Right ventricle myocardium inferior (tissue), 1 donor: ENCODE results near the gene PPM1N. TPM values are rescaled to one million over a fixed set of nuclear protein-coding genes. Genes with fewer than 3 reads are reported as not detected.

Experiments used
- ATAC-seq: fragments of 200-7000 bp; cut with Tn5 transposase; one replicate; pipeline ENCODE4 v1.9.1; 2020; ENCODE audit warnings: mild to moderate bottlenecking, moderate library complexity
- DNase-seq: peaks from one replicate; pipeline ENCODE4 v3.0.0; 2021; ENCODE audit errors: missing footprints
- intact Hi-C: fragments of 100-400 bp; cut with DNase I; formaldehyde crosslinking; loops from one replicate; pipeline ENCODE4 v1.11.0; 2022
- total RNA-seq: library from RNA; stranded (reverse); fragmentation: NEBNext Ultra II Directional; extraction: Animal tissue kit (Norgen Biotek cat#: 25700); gene quantifications from one replicate; pipeline ENCODE4 v1.2.1, GENCODE V29; 2021
- donor health status: DM: no; HTN: yes; CAD: no; lungs with severe emphysema.

Gene PPM1N
- total RNA-seq, 1 donor from 2014 or later = 0.65 TPM

DNA sequence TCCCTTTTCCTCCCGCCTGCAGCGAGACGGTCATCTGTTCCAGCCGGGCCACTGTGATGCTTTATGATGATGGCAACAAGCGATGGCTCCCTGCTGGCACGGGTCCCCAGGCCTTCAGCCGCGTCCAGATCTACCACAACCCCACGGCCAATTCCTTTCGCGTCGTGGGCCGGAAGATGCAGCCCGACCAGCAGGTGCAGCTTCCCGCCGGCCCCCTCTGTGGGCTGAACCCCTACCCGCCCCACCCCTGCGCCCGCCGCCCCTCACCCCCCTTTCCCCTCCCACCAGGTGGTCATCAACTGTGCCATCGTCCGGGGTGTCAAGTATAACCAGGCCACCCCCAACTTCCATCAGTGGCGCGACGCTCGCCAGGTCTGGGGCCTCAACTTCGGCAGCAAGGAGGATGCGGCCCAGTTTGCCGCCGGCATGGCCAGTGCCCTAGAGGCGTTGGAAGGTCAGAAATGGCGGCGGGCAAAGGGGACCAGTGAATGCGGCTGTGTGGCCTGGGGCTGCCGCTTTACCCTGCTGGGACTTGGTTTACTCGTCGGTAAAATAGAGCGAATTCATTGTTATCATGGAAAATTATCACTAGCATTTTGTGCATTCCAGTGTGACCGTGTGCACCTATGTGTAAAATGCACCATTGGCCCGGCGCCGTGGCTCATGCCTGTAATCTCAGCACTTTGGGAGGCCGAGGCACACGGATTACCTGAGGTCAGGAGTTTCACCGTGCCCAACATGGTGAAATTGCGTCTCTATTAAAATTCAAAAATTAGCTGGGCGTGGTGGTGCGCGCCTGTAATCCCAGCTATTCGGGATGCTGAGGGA is 19.6 kb downstream of the PPM1N start:
- intact Hi-C loops = no loop called here
- DNase-seq = no peak
- no peak for ATAC-seq

DNA sequence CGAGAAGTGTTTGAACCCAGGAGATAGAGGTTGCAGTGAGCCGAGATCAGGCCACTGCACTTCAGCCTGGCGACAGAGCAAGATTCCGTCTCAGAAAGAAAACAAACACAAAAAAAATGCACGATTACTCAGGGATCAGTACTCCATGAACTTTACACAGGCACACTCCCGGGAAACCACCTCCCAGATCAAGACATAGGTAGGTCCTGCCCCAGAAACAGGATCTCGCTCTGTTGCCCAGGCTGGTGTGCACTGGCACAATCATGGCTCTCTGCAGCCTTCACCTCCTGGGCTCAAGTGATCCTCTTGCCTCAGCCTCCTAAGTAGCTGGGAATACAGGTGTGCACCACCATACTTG is 20.2 kb downstream of the PPM1N start:
- intact Hi-C loops = no loop called here
- DNase-seq (no peak), ATAC-seq (no peak)

GRCh38 chr19:45522010-45522941 is 24.0 kb downstream of the PPM1N start:
- ATAC-seq = no peak
- intact Hi-C loops = loop anchor here (5.0 to 10.0 kb wide), 3 partner anchors 35 to 160 kb away; partner anchors contain the start of gene OPA3
- no peak for DNase-seq

DNA sequence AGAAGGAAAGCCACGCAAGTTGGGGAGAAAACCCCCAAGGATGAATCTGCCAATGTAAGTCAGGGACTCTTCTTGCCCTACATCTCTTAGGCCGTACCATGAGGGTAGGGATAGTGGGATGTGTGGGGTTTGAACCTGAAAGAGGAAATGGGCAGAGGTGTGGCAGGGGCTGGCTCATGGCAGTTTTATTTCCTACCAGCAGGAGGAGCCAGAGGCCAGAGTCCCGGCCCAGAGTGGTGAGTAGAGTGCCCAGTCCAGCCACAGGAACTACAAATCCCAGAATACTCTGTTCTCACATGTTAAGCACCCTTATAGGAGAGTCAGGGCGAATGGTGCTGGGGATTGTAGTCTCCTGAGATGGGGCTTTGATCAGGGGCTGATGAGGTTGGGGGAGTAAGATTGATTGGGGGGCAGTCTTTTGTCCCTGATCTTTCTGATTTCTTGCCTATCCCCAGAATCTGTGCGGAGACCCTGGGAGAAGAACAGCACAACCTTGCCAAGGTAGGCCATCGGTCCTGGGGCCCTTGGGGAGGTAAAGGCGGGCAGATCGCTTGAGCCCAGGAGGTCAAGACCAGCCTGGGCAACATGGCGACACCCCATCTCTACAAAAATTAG is 25.5 kb downstream of the PPM1N start:
- DNase-seq (peak; percentile 90), ATAC-seq (peak; percentile 96)
- intact Hi-C loops = loop anchor here (1.0 to 10.0 kb wide), 4 partner anchors 34 to 159 kb away; partner anchors contain the start of gene OPA3

GRCh38 chr19:45524575-45525129 is 26.4 kb downstream of the PPM1N start:
- intact Hi-C loops = loop anchor here (5.0 to 10.0 kb wide), 3 partner anchors 33 to 158 kb away; partner anchors contain the start of gene OPA3
- DNase-seq (no peak), ATAC-seq (peak; percentile 43)

DNA sequence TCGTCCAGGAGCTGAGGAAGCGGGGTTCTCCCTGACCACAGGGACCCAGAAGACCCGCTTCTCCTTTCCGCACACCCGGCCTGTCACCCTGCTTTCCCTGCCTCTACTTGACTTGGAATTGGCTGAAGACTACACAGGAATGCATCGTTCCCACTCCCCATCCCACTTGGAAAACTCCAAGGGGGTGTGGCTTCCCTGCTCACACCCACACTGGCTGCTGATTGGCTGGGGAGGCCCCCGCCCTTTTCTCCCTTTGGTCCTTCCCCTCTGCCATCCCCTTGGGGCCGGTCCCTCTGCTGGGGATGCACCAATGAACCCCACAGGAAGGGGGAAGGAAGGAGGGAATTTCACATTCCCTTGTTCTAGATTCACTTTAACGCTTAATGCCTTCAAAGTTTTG is 27.9 kb downstream of the PPM1N start:
- intact Hi-C loops = loop anchor here (10.0 kb wide), 1 partner anchor 59 kb away; the partner anchor contains the start of gene OPA3
- DNase-seq (peak; percentile 81), ATAC-seq (peak; percentile 32)

GRCh38 chr19:45526971-45527370 is 28.7 kb downstream of the PPM1N start:
- intact Hi-C loops = loop anchor here (10.0 kb wide), 1 partner anchor 58 kb away; the partner anchor contains the start of gene OPA3
- ATAC-seq (no peak), DNase-seq (no peak)

- no peak for ATAC-seq
- no peak for DNase-seq
- intact Hi-C loops = loop anchor here (10.0 kb wide), 1 partner anchor 57 kb away; the partner anchor contains the start of gene OPA3
Observed at GRCh38 chr19:45527731-45528130, 29.5 kb downstream of the PPM1N start.

- ATAC-seq = no peak
- DNase-seq = no peak
- intact Hi-C loops = loop anchor here (10.0 kb wide), 1 partner anchor 57 kb away; the partner anchor contains the start of gene OPA3
Observed at GRCh38 chr19:45528149-45528743, 30.0 kb downstream of the PPM1N start.

GRCh38 chr19:45528744-45529419 is 30.6 kb downstream of the PPM1N start:
- ATAC-seq = no peak
- intact Hi-C loops = loop anchor here (10.0 kb wide), 1 partner anchor 56 kb away; the partner anchor contains the start of gene OPA3
- no peak for DNase-seq

DNA sequence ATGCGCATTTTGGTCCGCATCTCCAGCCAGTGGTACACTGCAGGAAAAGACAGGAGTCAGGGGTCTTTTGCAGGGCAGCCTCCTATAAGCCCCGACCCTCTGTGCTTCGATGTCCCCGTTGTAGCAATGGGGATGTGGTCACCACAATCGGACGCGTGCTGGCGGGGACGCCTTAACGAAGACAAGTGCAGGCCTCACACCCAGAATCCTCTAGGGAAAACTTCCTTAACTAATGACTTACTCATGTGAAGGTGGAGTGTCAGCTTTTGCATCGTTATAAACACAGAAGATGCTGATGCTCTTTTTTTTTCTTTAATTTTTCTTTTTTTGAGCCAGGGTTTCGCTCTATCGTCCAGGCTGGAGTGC is 31.2 kb downstream of the PPM1N start:
- DNase-seq (no peak), ATAC-seq (no peak)
- intact Hi-C loops = loop anchor here (10.0 kb wide), 1 partner anchor 55 kb away; the partner anchor contains the start of gene OPA3

GRCh38 chr19:45531349-45531748 is 33.1 kb downstream of the PPM1N start:
- intact Hi-C loops = no loop called here
- no peak for ATAC-seq
- DNase-seq = no peak

DNA sequence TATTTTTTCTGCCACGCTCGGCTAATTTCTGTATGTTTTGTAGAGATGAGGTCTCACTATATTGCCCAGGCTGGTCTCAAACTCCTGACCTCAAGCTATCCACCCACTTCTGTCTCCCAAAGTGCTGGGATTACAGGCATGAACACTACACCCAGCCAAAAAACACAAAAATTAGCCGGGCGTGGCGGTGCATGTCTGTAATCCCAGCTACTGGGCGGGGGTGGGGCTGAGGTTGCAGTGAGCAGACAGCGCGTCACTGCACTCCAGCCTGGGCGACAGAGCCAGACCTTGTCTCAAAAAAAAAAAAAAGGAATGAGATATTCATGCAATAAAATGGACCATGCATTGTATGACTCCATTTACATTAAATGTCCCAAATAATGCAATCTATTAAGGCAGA is 41.2 kb downstream of the PPM1N start:
- intact Hi-C loops = no loop called here
- ATAC-seq (no peak), DNase-seq (no peak)

DNA sequence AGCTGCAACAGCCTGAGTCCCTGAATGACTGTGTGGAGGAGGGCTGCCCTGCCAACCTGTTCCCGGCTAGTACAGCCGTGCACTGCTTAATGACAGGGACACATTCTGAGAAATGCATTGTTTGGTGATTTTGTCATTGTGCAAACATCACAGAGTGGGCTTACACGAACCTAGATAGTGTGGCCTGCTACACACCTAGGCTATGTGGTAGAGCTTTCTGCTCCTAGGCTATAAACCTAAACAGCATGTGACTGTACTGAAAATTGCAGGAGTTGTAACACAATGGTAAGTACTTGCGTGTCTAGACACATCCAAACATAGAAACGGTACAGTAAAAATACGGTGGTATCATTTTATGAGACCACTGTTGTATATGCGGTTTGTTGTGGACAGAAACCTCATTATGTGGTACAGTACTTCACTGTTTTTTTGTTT is 44.0 kb downstream of the PPM1N start:
- intact Hi-C loops = no loop called here
- DNase-seq = no peak
- ATAC-seq = no peak

- intact Hi-C loops = no loop called here
- no peak for ATAC-seq
- no peak for DNase-seq
Observed at GRCh38 chr19:45547211-45547770, 49.0 kb downstream of the PPM1N start.

GRCh38 chr19:45547965-45548609 is 49.8 kb downstream of the PPM1N start:
- ATAC-seq (no peak), DNase-seq (no peak)
- intact Hi-C loops = no loop called here
